Measurements from ENCODE around the gene PARP2. TPM values are rescaled to one million over a fixed set of nuclear protein-coding genes. Genes with fewer than 3 reads are reported as not detected.

PARP2 gene
- total and polyA plus RNA-seq, 9 of the 15 experiments (the other 6 are each of a cell fraction or from before 2014, with no cell fraction given), result 19.7 to 50.5 (median 29.9) TPM

DNA sequence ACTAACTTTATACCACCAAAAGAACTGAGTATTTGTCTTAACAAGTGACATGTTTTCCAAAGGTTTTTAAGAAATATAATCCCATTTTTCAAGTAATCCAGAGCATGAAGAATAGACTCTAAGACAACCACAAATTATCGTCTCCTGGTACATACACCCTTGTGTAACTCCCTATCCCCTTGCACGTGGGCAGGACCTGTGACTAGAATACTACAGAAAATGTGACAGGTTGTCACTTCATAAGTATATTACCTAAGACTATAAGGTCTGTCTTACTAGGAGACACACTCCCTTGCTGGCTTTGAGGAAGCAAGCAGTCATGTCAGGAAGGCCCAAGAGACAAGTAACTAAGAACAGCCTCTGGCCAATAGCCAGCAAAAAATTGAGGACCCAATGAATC is 29.4 kb upstream of the PARP2 start (continued):
- TF ChIP-seq, protein P1, sequence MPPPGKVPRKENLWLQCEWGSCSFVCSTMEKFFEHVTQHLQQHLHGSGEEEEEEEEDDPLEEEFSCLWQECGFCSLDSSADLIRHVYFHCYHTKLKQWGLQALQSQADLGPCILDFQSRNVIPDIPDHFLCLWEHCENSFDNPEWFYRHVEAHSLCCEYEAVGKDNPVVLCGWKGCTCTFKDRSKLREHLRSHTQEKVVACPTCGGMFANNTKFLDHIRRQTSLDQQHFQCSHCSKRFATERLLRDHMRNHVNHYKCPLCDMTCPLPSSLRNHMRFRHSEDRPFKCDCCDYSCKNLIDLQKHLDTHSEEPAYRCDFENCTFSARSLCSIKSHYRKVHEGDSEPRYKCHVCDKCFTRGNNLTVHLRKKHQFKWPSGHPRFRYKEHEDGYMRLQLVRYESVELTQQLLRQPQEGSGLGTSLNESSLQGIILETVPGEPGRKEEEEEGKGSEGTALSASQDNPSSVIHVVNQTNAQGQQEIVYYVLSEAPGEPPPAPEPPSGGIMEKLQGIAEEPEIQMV (tag; conservative IDR thresholded peaks at IDR 0.05; ENCODE audit: low read depth), result no peak

DNA sequence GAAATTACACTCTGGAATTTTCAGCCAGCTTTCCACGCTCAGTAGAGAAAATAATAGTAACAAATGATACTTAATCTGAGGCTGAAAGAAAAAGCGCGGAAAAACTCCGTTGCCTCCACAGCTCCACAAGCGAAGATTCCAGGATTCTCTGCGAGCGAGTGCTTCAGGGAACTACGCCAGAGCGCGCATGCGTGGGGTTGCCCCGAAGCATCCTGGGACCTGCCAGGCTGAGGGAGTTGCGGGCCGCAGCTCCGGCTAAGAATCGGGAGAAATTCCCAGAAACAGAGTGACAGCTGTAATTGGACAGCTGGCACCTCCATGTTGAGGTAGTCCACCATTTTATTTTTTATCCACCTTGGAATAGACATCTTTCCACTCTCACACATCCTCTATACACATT is 25.7 kb upstream of the PARP2 start:
- Histone ChIP-seq H4K20me1 (replicated peaks; ENCODE audit: control insufficient read depth, insufficient read depth, low read length) (no peaks in the 10 kb centered on the region), H3K4me3 (no peak overlapping the region), H3K9me3 (replicated peaks; ENCODE audit: control insufficient read depth, insufficient read depth, low read depth, low read length) (no peaks in the 10 kb centered on the region), H3K79me2 (ENCODE audit: control insufficient read depth, insufficient read depth, low read length) (peaks cover 15% of the 10 kb centered on the region), H3K4me1 (replicated peaks in 1 of 2; ENCODE audit: control insufficient read depth in 2 of 2, insufficient read depth in 2 of 2, low read length in 2 of 2) (no peaks in the 10 kb centered on the region), H3K9ac (ENCODE audit: insufficient read depth in 1 of 2, low read depth in 2 of 2, low read length in 2 of 2) (no peak overlapping the region), H2AFZ (ENCODE audit: low read depth, low read length) (no peak overlapping the region), H3K9me1 (ENCODE audit: control insufficient read depth, insufficient read depth, low read length) (no peaks in the 10 kb centered on the region), H3K36me3 (ENCODE audit: control insufficient read depth, insufficient read depth, low read length) (peaks cover 88% of the 10 kb centered on the region), H3K27me3 (ENCODE audit: control insufficient read depth in 2 of 2, insufficient read depth in 2 of 2, low read length in 2 of 2) (no peaks in the 10 kb centered on the region), H3K4me2 (ENCODE audit: insufficient read depth, low read length) (no peak overlapping the region), H3K27ac (ENCODE audit: extremely low read depth, low read depth, low read length) (no peak overlapping the region)
- 95% methylated on average over 8 of the region's 16 CpGs for WGBS (ENCODE audit: insufficient coverage, low coverage, missing lambda C conversion rate)
- ATAC-seq (no peak), DNase-seq (ENCODE audit: extremely low read depth in 1 of 4, low spot score in 3 of 4) (no peak), FAIRE-seq (no peak)
- no TSS peak for BruUV-seq (replicated peaks)
- ChIA-PET CTCF (ENCODE audit: low intra/inter-chr PET ratio) (no interaction called here), POLR2A (interaction anchor here (0.6 to 1.4 kb wide), 4 partner anchors 10 to 36 kb away, joined by 3 read pairs; partner anchors contain the start of gene TTC5)
- in situ Hi-C loops (cut with MboI), result no loop called here
- intact Hi-C loops (cut with micrococcal nuclease), result no loop called here
- TF ChIP-seq ZNF696 (CRISPR knock-in tag; conservative IDR thresholded peaks at IDR 0.05), result no peak
- no peak for TF ChIP-seq SETDB1 (IDR thresholded peaks at IDR 0.05; ENCODE audit: low read length)
- no peak for TF ChIP-seq BHLHE40 (IDR thresholded peaks at IDR 0.05; ENCODE audit: low read length)
- TF ChIP-seq CBX5 (IDR thresholded peaks at IDR 0.05; ENCODE audit: borderline replicate concordance, low read depth), result no peak
- no peak for TF ChIP-seq ZNF175 (CRISPR knock-in tag; IDR thresholded peaks at IDR 0.05; ENCODE audit: low read depth)
- TF ChIP-seq RBM22 (IDR thresholded peaks at IDR 0.05; ENCODE audit: low read depth, low read length, poor library complexity, severe bottlenecking), result no peak
- TF ChIP-seq CHD2 (IDR thresholded peaks at IDR 0.05; ENCODE audit: low read depth, low read length), result no peak
- no peak for TF ChIP-seq YY1 (IDR thresholded peaks at IDR 0.05; ENCODE audit: borderline replicate concordance in 1 of 3, control insufficient read depth in 1 of 3, extremely low read depth in 1 of 3, insufficient read depth in 3 of 3, insufficient read length in 1 of 3, insufficient replicate concordance in 2 of 3, low read depth in 1 of 3, low read length in 2 of 3)
- no peak for TF ChIP-seq SLC30A9 (CRISPR knock-in tag; IDR thresholded peaks at IDR 0.05)
- TF ChIP-seq ILF3 (IDR thresholded peaks at IDR 0.05; ENCODE audit: borderline replicate concordance), result no peak
- TF ChIP-seq ZNF512 (tag; IDR thresholded peaks at IDR 0.05), result no peak
- TF ChIP-seq, protein P2, sequence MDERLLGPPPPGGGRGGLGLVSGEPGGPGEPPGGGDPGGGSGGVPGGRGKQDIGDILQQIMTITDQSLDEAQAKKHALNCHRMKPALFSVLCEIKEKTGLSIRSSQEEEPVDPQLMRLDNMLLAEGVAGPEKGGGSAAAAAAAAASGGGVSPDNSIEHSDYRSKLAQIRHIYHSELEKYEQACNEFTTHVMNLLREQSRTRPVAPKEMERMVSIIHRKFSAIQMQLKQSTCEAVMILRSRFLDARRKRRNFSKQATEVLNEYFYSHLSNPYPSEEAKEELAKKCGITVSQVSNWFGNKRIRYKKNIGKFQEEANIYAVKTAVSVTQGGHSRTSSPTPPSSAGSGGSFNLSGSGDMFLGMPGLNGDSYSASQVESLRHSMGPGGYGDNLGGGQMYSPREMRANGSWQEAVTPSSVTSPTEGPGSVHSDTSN (CRISPR knock-in tag; IDR thresholded peaks at IDR 0.05; ENCODE audit: low read depth), result no peak
- TF ChIP-seq, protein P2 (tag; conservative IDR thresholded peaks at IDR 0.05; ENCODE audit: low read depth), result no peak
- no peak for TF ChIP-seq NFIX (CRISPR knock-in tag; IDR thresholded peaks at IDR 0.05; ENCODE audit: low read depth)
- TF ChIP-seq ZNF347 (CRISPR knock-in tag; IDR thresholded peaks at IDR 0.05; ENCODE audit: low read depth), result no peak

Data from K562 (cell line).